BJ (cell line): ENCODE measurements around the gene PTGIS. TPM values are rescaled to one million over a fixed set of nuclear protein-coding genes. Genes with fewer than 3 reads are reported as not detected.

ENCODE experiments used
- CTCF ChIA-PET: fragments of 350-600 bp; formaldehyde crosslinking; extraction: SDS; loops from one replicate; lab custom pipeline; 2021; ENCODE audit warnings: antibody characterized with exemption, inconsistent platforms; lab: Yijun Ruan, JAX
- POLR2A ChIA-PET: fragments of 300-600 bp; sonication (Branson Sonifier 250); formaldehyde crosslinking; extraction: SDS; loops from one replicate; lab custom pipeline; 2021; ENCODE audit warnings: antibody characterized with exemption; lab: Charles Lee
- DNase-seq: peaks from one replicate; pipeline ENCODE4 v3.0.0-alpha.2; 2011; ENCODE audit warnings: low read depth
- H3K27me3 ChIP-seq: 2 replicates; pipeline ENCODE4 v1.6.0; 2011; ENCODE audit warnings: low read length; ENCODE audit not compliant: control insufficient read depth, insufficient read depth
- H3K36me3 ChIP-seq: 2 replicates; pipeline ENCODE4 v1.5.1; 2011; ENCODE audit warnings: low read length; ENCODE audit not compliant: control insufficient read depth, insufficient read depth
- H3K4me3 ChIP-seq: 2 replicates; pipeline ENCODE4 v1.5.1; 2011; ENCODE audit warnings: low read depth, mild to moderate bottlenecking, control low read depth, low read length
- CTCF ChIP-seq: IDR thresholded peaks from 2 replicates; pipeline ENCODE4 v1.5.1; 2011; ENCODE audit warnings: low read depth, mild to moderate bottlenecking, control low read depth, inconsistent platforms, low read length, moderate library complexity; ENCODE audit not compliant: insufficient read depth
- polyA plus RNA-seq: library from polyadenylated mRNA; depleted of rRNA; stranded (reverse); fragments of >200 nt; gene quantifications from 2 replicates; pipeline ENCODE4 v1.2.3, GENCODE V29; 2011

The PTGIS gene
- polyA plus RNA-seq, 1 experiment, result 39.0 TPM

- DNase-seq, result no peak
- H3K4me3 ChIP-seq, result no peak overlapping the region
- no peaks in the 10 kb centered on the region for H3K36me3 ChIP-seq
- ChIA-PET CTCF (interaction anchor here (0.6 to 5.4 kb wide), 7 partner anchors 14 to 41 kb away, joined by 3 to 31 read pairs (median 5); no protein-coding TSS in a partner anchor), POLR2A (no interaction called here)
- no peak for TF ChIP-seq CTCF
- H3K27me3 ChIP-seq, result no peaks in the 10 kb centered on the region
Observed at GRCh38 chr20:49582413-49583334, 14.7 kb upstream of the PTGIS start.

- ChIA-PET POLR2A (no interaction called here), CTCF (interaction anchor here (1.2 to 2.0 kb wide), 3 partner anchors 15 to 39 kb away, joined by 3 to 7 read pairs (median 3); no protein-coding TSS in a partner anchor)
- no peak for TF ChIP-seq CTCF
- Histone ChIP-seq H3K4me3 (no peak overlapping the region), H3K27me3 (no peaks in the 10 kb centered on the region), H3K36me3 (no peaks in the 10 kb centered on the region)
- no peak for DNase-seq
Observed at GRCh38 chr20:49581482-49581881, 13.5 kb upstream of the PTGIS start.

DNA sequence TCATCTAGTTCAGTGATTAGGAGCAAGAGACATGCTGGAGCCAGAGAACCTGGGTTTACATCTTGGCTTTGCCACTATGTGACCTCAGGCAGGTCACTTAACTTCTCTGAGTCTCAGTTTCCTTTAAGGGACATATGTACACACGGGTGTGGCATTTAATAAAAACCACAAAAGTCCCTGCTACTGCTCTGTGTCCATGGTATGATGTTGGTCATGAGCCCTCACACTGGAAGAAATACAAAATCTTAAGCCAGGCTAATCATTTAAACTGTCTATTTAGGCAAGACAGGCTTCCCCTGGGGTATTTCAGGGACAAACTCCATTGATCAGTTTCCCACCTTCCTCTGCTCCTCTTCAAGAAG, 12.9 kb upstream of the PTGIS start:
- ChIA-PET POLR2A (interaction anchor here (0.6 kb wide), 1 partner anchor 1335 kb away, joined by 12 read pairs; no protein-coding TSS in a partner anchor), CTCF (interaction anchor here (1.2 to 2.0 kb wide), 7 partner anchors 11 to 38 kb away, joined by 3 to 8 read pairs (median 3); no protein-coding TSS in a partner anchor)
- no peaks in the 10 kb centered on the region for H3K36me3 ChIP-seq
- TF ChIP-seq CTCF, result no peak
- H3K27me3 ChIP-seq, result no peaks in the 10 kb centered on the region
- DNase-seq, result no peak
- H3K4me3 ChIP-seq, result no peak overlapping the region

DNA sequence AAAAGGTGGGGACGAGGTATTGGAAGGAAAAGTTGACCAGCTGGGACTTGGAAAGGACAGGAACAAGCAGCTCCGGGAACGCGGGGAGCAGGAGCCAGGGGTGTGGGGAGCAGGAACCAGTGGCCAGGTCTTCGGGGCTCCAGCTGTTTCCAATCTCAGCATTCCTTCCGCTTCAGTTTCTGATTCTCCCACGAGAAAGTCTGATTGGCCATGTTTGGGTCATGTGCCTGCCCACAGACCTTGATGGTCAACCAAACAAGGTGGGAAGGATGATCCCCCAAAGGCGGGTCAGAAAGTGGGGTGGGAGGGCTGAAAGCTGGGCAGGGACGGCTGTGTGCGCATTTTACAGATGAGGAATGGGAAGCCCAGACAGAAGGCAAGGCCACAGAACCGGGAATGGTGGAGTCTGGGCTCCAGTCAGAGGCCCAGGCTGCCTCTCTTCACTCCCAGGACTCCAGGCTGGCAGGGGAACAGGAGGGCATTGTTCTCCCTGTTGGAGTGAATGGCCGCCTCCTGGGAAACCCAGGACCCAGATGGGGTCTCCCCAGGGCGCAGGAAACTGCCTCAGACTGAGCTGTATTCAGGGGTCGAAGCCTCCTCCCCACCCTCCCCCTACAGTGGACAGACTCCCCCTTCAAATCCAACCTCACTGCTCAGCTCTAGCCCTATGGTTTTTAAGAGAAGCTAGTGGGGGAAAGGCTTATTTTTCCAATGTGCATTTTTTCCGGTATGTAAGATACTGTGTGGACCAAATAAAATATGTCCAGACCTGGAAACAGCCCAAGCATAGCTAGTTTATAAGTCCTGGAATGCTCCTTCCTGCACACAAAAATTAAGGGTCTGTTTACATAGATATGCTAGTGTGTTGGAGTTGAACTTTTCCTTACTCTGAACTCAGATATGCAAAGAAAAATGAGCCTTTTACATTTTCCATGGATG, 12.2 kb upstream of the PTGIS start:
- DNase-seq, result no peak
- Histone ChIP-seq H3K36me3 (no peaks in the 10 kb centered on the region), H3K4me3 (no peak overlapping the region), H3K27me3 (no peaks in the 10 kb centered on the region)
- ChIA-PET POLR2A (interaction anchor here (0.6 kb wide), 3 partner anchors 286 to 1335 kb away, joined by 3 to 12 read pairs (median 4); no protein-coding TSS in a partner anchor), CTCF (interaction anchor here (1.0 to 2.0 kb wide), 8 partner anchors 11 to 38 kb away, joined by 3 to 8 read pairs (median 4); no protein-coding TSS in a partner anchor)
- no peak for TF ChIP-seq CTCF
